Ammon's horn (tissue), 1 donor: ENCODE results near the gene NCMAP.
"Not testable (repeated sequence)": the region's sequence is repeated elsewhere in the genome, so short reads cannot be mapped to it uniquely, and the experiment has no call there.

Source experiments
- DNase-seq: peaks from one replicate; pipeline ENCODE4 v3.0.0-alpha.2; 2016; ENCODE audit warnings: low spot score

The NCMAP gene

DNA sequence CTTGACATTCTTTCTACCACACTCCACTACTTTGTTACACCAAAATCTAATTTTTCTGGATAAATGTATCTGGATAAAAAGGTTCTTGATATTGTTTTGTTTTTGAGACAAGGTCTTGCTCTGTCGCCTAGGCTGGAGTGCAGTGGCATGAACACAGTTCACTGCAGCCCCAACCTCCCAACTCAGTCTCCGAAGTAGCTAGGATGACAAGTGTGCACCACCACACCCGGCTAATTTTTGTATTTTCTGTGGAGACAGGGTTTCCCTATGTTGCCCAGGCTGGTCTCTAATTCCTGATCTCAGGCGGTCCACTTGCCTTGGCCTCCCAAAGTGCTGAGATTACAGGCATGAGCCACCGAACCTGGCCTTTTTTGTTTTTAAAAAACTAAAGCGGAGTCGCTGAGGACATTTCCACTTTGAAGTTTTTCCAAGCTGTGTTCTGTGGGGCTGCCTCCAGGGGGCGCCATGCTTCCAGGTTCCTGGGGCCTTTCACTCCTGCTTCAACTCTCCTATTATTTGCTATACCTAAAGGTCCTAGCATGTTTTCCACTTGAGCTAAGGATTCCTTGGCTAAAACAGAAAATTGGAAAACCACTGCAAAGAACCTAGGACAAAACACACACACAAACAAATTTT, 14.1 kb upstream of the NCMAP start:
- no peak for DNase-seq

DNA sequence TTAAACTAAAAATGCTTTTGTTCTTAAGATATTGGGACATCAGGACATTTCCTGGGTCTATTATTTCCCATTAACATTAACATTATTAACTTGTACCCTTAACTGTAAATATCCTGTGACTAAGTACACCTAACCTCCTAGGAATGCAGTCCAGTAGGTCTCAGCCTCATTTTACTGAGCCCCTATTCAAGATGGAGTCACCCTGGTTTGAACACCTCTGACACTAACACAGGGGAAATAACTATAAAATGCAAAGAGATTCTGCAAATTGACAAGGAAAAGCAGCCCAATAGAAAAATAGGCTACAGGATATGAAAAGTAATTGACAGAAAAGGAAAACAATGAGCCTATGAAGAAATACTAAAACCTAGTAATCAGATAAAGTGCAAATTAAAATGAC, 11.6 kb upstream of the NCMAP start:
- DNase-seq = no peak

DNA sequence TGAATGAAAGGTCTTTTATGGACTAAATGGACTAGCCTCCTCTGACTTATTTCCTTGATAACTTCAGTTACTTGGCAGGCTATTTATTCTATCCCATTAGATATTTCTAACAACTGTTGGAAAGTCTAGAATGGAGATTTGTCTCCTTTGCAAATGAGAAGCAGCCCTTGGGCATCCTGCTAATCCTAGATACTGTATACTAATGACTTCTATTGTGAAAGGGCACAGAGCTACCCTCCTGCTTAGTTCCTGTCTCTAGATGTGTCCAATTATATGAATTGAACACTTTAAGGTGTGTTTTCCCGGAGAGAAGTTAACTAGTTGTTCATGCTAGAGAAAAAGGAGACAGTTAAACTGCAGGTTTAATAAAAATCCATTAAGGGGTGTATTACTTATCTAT, 10.2 kb upstream of the NCMAP start:
- no peak for DNase-seq

DNA sequence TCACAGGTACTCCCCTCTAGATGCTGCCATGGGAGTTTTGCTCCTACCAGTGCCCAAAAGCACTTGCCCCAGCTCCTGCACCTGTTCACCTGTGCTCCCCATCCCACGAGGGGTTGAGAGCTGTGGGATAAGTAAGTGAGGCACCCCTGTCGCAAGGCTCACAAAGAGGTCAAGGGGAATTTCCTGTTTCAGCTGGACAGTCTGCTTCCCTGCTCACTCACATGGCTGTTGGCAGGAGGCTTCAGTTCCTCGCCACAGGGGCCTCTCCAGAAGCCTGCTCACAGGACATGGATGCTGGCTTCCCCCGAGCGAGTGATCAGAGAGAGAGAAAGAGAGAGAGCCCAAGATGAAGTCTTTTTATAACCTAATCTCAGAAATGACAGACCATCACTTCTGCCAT, 8.7 kb upstream of the NCMAP start:
- no peak for DNase-seq

DNA sequence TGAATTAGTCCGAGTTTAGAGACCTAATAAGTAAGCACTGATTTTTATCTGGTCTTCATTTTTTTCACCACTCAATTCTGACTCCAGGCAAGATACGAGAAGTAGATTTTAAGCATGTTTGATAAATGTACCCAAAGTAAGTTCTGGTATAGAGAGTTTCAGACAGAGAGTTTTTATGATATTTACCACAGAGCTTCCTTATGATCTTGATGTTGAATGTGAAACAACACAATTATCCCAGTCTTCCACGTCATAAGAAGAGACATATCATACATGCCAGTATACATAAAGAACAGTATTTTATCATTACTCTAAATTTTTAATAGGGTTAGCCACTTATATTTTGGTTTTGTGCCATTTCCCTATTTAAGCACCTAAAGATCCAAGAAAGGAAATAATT, 7.8 kb upstream of the NCMAP start:
- DNase-seq = no peak

DNA sequence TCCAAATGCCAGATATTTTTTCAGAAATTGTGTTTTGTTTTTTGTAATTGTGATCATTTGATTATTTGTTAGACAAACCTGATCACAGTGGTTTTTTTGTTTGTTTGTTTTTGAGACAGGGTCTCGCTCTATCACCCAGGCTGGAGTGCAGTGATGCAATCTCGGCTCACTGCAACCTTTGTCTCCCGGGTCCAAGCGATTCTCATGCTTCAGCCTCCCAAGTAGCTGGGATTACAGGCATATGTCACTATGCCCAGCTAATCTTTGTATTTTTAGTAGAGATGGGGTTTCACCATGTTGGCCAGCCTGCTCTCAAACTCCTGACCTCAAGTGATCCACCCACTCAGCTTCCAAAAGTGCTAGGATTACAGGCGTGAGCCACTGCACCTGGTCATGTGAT, 6.7 kb upstream of the NCMAP start:
- DNase-seq = not testable (repeated sequence)

DNA sequence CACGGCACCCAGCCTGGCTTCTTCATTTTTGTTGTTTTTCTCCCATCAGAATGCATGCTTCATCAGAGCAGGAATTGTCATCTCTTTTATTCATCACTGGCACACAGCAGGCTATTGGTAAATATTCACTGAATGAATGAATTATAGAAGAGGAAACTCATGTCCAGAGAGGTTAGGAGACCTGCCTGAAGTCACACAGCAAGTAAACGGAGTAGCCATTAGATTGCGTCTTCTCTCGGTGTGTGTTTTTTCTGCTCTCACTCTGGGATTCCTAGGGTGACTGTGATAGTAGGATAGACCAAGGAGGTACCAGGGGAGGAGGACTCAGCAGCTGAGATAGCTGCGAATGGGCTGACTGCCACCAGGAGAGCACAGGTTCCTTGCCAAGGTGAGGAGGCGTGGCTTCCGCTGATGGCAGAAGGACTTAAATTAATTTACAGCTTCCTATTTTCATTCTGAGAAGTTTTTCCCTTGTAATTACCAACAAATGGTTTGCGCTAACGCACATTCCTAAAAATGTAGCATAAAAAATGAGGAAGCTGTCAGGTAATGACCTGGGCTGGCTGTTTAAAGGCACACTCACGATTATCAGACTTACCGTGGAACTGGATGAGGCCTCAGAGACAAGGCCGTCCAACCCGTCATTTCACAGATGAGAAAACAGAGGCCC, 4.5 kb upstream of the NCMAP start:
- no peak for DNase-seq

DNA sequence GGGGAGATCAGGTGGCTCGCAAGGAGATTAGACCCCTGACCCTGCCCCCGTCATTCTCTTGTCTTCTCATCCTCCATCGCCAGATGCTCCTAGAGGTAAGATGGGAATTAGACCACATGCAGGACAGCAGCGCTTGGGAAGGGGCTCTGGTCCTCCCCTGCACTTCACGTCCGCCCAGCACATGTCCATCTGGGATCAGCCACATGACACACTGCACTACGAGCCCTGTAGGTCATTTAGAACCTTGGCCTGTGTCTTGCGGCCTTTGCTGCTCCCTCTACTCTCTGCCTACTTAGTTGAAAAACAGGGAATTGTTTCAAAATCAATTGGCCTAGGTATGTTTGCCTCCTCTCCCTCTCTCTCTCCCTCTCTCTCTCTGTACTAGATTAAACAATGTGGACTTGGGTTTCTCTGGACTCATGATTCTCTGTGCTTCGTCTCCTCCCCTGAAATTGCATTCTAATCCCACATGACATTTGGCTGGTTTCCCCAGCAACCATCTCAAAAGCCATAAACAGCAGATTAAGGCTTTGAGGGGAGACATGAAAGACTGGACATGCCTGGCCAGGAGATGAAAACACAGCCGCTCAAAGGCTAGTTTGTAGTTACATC, 3.8 kb upstream of the NCMAP start:
- DNase-seq = no peak

DNA sequence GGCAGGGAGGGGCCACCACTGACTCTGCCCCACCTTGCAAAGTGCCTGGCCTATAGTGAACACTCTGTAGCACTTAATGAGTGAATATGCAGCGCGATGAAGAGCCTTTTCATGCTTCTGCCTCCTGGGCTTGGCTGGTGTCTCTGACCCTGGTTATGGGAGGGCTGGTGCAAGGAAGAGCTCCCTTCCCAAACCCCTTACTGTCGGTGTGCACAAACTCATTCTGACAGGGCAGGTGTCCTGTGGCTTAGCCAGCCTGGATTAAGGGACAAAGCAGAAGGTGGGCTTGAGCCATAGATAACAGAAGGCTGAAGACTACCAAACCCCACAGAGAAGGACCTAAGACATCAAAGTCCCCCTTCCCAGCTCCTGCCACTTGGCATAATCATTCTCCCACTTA, 2.0 kb upstream of the NCMAP start:
- no peak for DNase-seq

DNA sequence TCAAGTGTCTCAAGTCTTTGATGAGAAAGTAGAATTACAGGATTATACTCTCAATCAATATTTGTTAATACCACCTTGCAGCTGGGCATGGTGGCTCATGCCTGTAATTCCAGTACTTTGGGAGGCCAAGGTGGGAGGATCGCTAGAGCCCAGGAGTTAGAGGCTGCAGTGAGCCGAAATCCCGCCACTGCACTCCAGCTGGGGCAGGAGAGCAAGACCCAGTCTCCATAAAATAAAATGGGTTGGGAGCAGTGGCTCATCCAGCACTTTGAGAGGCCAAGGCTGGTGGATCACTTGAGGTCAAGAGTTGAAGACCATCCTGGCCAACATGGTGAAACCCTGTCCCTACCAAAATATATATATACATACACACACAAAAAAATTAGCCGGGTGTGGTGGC, 1.2 kb upstream of the NCMAP start:
- no peak for DNase-seq

DNA sequence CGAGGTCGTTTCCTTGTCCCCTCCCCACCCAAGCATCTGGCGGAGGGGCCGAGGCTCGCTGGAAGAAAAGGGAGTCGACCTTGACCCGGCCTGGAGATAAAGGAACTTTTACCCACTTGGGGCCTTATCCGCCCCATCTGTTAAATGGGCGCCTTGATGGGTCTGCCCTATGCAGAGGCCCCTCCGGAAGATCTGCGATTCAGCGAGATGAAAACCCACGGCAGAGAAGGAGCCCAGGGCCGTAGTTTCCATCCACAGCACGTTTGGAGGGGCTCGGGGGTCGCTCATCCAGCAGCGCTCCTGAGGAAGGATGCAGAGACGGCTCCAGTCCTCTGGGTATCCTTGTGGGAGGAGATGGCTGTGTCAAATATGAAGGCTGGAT, 518 bp downstream of the NCMAP start:
- no peak for DNase-seq

DNA sequence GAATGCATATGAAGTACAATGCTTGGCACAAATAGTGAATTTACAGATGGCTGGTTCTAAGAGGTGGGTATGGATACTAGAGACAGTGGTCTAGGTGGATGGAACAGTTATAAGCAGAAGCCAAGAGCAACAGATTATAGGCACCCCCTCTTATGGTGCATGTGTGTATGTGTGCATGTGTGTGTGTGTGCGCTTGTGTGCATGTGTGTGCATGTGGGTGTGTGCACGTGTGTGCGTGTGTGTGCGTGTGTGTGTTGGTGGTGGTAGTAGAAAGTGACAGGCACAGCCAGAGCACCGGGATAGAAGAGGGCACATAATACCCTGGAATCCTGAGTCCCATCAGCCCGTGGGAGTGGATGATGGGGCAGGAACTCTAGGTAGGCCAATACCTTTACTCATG, 1.3 kb downstream of the NCMAP start:
- DNase-seq = no peak

DNA sequence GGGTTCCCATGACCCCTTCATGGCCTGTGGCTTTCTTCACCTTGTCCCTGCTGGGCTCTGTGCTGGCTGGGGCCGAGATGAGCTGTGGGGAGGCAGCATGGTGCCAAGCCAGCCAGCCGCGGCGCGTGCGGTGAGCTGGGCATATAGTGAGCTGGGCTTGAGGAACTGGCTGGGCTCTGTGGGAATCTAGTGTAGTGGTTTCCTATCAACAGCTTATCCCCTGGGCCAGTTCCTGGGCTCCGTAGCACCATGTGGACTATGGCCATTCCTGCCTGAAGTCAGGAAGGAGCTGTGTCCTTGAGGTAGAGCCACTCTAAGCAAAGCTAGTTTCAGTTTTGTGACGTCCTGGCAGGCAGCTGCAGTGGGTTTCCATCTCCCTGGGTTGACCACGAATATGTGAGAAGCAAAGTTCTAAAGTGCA, 1.8 kb downstream of the NCMAP start:
- DNase-seq = no peak

DNA sequence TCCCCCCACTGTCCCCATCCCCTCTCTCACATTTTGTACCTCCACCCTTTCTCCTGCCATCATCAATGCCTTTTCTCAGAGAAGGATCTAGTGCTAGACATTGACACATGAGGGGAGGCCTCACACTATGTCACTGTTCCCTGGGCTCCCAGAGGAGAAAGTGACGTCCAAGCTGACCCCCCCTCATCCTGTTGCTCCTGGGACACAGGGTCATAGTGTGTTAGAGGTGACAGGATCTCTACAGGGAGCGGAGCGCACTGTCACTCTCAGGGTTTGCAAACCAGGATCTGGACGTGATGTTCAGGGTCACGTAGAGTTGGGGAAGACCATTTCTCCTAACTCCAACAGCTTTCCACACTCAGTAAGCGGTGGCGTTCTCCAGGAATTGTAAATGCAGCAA, 2.6 kb downstream of the NCMAP start:
- no peak for DNase-seq

DNA sequence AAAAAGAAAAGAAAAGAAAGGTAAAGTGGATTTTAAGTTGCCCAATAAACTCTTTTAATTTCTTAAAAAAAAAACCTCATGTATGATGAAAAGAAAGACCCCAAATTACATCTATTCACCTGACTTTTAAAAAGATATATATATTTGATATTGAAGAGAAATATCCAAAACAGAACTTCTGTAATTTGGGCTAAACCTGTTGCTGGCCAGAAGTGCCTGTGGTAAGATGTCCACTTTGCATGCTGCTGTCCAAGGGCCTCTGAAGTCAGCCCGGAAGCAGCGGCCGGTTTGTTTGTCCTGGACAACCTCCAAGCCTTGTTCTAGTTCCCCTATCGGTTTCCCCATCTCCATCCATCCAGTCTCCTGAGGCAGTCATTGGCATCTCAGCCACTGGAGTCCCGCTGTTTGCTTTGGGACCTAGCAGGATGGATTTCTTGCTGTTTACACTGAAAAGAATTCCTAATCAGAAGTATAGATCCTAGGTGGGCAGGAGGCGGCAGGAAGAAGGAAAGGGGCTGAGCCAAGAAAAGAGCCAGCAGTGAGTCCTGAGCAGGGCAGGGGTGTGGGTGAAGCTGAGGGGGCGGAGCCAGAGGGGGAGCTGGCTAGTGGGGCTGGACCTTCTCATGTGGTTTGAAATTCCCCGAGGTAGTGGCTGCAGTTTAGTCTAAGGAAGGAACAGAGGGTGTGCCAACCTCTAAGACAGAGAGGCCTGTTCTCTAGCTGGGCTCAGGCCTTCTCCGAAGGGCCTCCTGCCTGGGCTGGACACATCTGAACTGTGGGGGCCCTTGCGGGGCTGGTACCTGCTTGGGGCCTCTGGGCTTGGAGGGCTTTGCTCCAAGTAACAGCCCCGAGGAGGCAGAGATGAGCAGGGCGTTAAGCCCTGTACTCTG, 3.3 kb downstream of the NCMAP start:
- DNase-seq = peak; percentile 85

DNA sequence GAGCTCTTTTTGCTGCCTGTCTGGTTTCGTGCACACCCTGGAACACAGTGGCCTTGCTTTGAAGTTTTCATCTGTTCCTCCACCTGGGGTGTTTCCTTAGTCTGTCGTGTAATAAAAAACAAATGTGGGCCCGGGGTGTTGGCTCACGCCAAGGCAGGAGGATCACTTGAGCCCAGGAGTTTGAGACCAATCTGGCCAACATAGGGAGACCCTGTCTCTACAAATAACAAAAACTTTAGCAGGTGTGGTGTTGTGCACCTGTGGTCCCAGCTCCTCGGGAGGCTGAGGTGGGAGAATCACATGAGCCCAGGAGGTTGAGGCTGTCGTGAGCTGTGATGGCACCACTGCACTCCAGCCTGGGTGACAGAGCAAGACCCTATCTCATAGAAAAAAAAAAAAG, 4.5 kb downstream of the NCMAP start:
- DNase-seq = no peak

DNA sequence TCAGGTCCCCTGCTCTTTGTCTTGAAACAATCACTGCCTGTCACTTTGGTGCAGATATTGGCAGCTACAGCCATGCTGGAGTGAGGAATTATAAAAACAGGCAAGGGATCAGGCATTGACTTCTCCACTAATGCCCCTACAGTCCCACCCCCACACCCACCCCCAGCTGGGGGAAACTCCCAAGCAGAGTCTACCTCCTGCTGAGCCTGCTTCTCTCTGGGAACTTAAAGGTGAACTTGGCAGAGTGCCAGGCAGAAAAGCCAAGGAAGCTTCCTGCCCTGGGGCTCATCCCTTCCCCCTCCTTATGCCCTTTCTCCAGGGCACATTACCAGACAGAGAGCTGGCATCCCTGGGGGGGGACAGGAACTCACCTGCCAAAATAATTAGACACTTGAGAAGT, 6.7 kb downstream of the NCMAP start:
- DNase-seq = no peak

DNA sequence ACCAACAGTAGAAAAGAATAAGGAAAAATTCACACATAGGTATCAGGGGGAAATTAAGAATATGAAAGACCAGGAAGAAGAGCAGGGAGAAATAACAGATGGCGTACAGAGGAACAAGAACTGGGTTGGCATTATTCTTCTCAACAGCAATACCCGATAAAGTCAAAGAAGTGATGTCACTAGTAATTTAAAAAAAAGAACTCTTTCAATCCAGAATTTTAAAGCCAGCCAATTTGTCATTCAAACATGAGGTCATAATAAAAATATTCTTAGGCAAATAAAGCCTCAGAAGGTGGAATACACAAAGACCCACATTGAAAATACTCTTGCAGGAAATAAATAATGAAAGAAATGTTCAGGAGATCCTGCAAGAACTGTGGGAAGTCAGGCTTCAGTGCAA, 8.8 kb downstream of the NCMAP start:
- DNase-seq = no peak

DNA sequence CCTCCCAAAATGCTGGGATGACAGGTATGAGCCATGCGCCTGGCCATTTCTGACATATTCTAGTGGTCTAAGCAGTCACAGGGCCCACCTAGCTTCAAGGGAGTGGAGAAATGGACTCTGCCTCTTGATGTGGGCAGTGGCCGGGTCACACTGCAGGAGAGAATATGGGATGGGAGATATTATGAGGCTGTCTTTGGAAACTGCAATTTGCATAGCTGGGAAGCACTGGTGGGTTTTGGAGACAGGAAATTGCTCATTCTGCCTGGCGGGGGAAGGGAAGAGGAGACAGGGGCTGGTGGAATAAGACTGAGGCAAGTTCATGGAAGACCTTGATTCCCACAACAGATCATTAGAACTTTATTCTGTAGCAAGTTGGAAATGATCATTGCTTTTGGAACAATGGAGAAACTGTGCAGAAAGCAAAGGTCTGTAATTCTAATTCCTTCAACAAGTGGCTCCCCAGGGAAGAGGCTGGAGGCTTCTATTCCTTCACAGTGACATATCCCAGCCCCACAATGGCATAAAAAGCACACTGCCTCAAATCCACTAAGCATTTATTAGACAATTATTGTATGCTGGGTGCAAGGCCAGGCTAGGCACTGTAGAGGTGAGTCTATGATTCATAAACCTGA, 10.5 kb downstream of the NCMAP start:
- no peak for DNase-seq

DNA sequence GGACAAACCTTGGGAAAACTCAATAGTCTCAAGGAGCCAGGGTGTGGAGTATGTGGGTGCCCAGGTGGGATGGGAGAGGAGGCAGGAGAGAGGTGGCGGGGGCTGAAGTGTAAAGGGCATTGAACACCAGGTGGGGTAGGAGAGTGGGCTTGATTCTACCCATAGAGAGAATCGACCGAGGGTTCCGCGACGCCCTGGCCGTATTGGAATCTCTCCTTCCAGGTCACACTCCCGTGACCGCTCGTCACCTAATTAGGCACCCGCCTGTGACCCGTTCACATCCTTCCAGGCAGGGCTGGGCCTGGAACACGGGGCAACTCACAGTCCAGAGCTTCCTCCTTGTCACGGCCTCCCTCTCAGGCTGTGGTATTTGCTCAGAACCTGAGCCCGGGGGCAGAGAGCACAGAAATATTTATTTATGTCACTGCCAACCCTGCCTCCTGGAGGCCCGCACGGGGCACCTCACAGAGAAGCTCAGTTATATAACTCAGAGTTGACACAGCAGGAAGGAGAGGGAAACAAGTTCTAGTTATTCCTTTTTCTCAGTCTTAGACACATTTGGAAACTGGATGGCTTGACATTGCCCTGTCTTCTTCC, 12.0 kb downstream of the NCMAP start:
- DNase-seq = no peak

DNA sequence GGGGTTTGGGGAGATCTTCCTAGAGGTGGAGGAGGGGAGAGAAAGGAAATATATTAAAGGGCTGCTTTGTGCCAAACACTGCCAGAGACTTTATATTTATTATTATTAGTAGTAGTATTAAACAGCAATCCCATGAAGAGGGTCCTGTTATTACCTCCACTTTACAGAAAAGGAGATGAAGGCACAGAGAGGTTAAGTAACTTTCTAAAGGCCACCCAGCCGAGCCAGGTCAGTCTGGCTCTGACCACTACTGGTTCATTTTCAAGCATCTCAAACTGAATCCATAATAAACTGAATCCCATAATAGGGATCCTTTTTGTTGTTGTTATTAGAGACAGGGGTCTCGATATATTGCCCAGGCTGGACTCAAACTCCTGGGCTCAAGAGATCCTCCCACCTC, 12.6 kb downstream of the NCMAP start:
- DNase-seq = no peak
